ENCODE results near the gene P3H3.
A peak's percentile ranks its signal among the peaks of the same experiment; 100 is the strongest.

Gene P3H3

DNA sequence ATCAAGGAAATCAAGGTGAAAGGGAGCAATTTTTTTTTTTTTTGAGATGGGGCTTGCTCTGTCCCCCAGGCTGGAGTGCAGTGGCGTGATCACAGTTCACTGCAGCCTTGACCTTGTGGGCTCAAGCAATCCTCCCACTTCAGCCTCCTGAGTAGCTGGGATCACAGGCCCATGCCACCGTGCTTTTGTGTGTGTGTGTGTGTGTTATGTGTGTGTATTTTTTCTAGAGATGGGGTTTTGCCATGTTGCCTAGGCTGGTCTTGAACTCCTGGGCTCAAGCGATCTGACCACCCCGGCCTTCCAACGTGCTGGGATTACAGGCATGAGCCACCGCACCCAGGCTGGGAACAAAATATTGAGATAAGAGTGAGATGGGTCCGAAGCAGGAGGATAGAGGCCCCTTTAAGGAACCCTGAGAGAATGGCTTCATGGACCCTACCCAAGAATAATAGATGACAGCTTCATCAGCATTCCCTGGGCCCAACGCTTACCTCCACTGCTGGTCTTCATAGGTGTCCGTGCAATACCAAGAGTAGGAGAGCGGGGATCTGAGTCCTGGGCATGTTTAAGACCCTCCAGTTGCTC, 21.9 kb downstream of the P3H3 start:
- no peaks in the 10 kb centered on the region for H3K27me3 ChIP-seq (ENCODE audit: control insufficient read depth, insufficient read depth, low read length)
- peak overlapping the region; percentile 76 for H3K9ac ChIP-seq (ENCODE audit: low read length)
- peak overlapping the region; percentile 83 for H3K4me3 ChIP-seq (ENCODE audit: low read depth, low read length)
- H3K36me3 ChIP-seq (ENCODE audit: control insufficient read depth, insufficient read depth, low read length), result peaks cover 51% of the 10 kb centered on the region
- no peak overlapping the region for H3K27ac ChIP-seq (ENCODE audit: low read depth, low read length)
- H3K4me1 ChIP-seq (ENCODE audit: control insufficient read depth, insufficient read depth, low read length), result peaks cover 12% of the 10 kb centered on the region
- no peaks in the 10 kb centered on the region for H3K9me3 ChIP-seq (ENCODE audit: control insufficient read depth, insufficient read depth, low read depth, low read length)

DNA sequence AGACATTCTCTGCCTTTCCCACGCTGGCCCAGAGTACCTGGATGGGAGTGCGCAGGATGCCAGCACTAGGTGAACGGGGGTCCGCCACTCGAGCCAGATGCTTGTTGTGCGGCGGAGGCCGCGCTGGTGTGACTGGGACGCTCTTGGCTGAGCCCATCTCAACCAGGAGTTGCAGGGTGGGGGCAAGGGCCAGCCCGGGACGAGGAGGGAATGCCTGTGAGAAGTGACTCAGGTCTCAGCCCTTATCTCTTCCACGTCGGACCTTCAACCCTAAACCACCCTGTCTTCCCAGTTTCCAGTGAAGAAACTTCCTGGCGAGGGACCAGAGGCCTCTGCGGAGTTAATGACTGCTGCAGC, 22.6 kb downstream of the P3H3 start:
- Histone ChIP-seq H3K9ac (ENCODE audit: low read length) (peak overlapping the region; percentile 76), H3K4me3 (ENCODE audit: low read depth, low read length) (peak overlapping the region; percentile 83), H3K4me1 (ENCODE audit: control insufficient read depth, insufficient read depth, low read length) (peaks cover 12% of the 10 kb centered on the region), H3K27ac (ENCODE audit: low read depth, low read length) (no peak overlapping the region), H3K27me3 (ENCODE audit: control insufficient read depth, insufficient read depth, low read length) (no peaks in the 10 kb centered on the region), H3K36me3 (ENCODE audit: control insufficient read depth, insufficient read depth, low read length) (peaks cover 48% of the 10 kb centered on the region), H3K9me3 (ENCODE audit: control insufficient read depth, insufficient read depth, low read depth, low read length) (no peaks in the 10 kb centered on the region)

DNA sequence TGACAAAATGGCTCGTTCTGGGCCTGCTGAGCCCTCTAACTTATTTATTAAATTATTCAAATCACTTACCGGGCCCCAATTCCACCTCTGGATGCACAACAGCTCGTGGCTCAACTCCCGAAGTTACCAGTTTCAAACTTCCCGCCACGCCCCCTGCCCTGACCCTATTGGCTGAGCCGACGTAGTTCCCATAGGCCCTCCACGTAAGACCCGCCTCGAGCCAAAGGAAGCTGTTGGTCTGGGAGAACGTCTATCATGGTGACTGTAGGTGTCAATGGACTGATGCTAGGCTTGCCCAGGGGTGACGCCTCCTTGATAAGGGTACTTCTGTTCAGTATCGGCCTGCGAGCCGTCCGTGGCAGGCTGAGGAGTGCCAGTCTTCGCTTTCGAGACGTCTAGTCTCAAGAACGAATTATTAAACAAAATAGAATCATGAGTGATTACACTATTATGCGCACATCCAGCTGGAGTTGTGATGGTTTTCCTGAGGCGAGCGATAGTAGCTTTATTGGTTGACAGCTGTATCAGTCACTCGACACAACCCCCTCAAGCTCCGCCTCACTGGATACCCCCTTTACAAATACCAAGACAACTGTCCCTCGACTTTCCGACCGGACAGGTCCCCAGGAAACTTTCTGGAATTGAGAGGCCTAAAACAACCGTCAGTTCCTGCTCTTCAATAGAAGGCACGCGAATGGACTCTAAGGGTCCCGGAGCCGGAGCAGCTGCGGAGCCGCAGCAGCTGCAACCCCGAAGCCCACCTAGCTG, 23.1 kb downstream of the P3H3 start, which contains the start of gene CDCA3:
Gene CDCA3 (minus strand): TSS at position 134 of the 768 bp plus-strand sequence. CDS start 334 bp downstream, outside the sequence.
- H3K36me3 ChIP-seq (ENCODE audit: control insufficient read depth, insufficient read depth, low read length), result peaks cover 48% of the 10 kb centered on the region
- H3K4me1 ChIP-seq (ENCODE audit: control insufficient read depth, insufficient read depth, low read length), result peaks cover 12% of the 10 kb centered on the region
- peak within 1 kb of the TSS; percentile 83 for H3K4me3 ChIP-seq (ENCODE audit: low read depth, low read length)
- no peak within 1 kb of the TSS for H3K27ac ChIP-seq (ENCODE audit: low read depth, low read length)
- peak within 1 kb of the TSS; percentile 82 for H3K9ac ChIP-seq (ENCODE audit: low read length)
- no peaks in the 10 kb centered on the region for H3K9me3 ChIP-seq (ENCODE audit: control insufficient read depth, insufficient read depth, low read depth, low read length)
- no peaks in the 10 kb centered on the region for H3K27me3 ChIP-seq (ENCODE audit: control insufficient read depth, insufficient read depth, low read length)

DNA sequence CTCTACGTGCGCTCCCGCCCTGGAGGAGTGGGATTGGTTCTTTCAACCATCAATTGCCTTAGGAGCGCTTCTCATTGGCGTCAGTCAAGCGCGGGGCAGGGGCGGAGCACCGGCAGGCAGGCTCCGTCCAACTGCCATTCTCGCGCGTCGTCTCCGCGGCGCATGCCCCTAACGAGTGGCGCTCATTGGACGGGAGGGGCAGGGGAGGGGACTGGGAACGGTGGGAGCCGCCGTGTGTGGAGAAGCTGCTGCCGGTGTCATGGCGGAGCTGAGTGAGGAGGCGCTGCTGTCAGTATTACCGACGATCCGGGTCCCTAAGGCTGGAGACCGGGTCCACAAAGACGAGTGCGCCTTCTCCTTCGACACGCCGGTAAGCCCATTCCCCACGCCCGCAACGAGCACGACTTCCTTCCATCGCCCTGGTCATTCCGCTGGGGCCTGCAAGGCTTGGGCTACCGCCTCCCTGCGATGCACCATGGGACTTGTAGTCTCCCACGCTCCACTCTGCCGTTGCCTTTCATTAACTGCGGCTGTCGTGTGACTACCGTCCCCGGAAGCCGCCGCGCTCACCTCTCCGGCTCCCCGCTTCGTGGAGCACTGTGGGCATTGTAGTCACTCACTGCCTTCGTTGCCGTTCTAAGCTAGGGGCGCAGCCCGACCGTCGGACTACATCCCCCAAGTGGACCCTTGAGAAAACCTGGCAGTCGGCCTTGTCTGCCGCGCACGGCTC, 23.9 kb downstream of the P3H3 start, which contains the start of gene USP5:
Gene USP5 (plus strand): TSS at position 230 of the 730 bp plus-strand sequence. CDS start 30 bp downstream, at position 260.
- H3K27me3 ChIP-seq (ENCODE audit: control insufficient read depth, insufficient read depth, low read length), result no peaks in the 10 kb centered on the region
- H3K36me3 ChIP-seq (ENCODE audit: control insufficient read depth, insufficient read depth, low read length), result peaks cover 48% of the 10 kb centered on the region
- no peaks in the 10 kb centered on the region for H3K9me3 ChIP-seq (ENCODE audit: control insufficient read depth, insufficient read depth, low read depth, low read length)
- H3K4me1 ChIP-seq (ENCODE audit: control insufficient read depth, insufficient read depth, low read length), result peaks cover 12% of the 10 kb centered on the region
- H3K9ac ChIP-seq (ENCODE audit: low read length), result peak within 1 kb of the TSS; percentile 82
- H3K4me3 ChIP-seq (ENCODE audit: low read depth, low read length), result peak within 1 kb of the TSS; percentile 83
- no peak within 1 kb of the TSS for H3K27ac ChIP-seq (ENCODE audit: low read depth, low read length)

DNA sequence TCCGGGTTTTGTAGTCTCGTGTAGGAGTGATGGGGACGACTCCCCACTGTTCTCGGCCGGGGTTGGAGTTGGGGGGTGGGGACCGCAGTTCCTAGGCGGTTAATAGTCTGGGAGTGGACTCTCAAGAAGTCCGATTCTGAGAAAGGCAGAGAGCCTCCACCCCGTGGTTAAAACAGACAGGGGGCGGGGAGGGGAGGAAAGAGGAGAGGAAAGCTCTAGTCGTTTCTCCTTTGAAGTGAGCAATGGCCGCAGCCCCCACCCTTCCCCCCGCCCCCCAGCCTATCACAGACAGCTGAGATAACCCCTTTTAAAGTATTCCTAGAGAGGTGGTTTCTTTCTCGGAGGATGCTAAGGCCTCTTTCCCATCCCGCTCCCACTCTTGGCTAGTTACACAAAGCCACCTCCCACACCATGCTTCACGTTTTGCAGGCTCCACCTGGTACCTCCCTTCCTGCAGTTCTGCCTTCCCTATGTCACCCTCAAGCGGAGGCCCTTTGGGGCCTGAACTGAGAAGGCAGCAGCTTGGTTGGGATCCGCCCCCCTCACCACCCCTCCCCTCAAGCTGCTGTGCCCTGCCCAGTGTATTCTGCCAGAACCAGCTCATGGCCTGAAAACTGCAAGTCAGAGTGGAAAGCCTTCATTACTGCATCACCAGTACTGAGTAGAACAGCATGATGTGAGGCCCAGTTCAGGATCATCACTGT, 24.6 kb downstream of the P3H3 start:
- Histone ChIP-seq H3K36me3 (ENCODE audit: control insufficient read depth, insufficient read depth, low read length) (peaks cover 48% of the 10 kb centered on the region), H3K9me3 (ENCODE audit: control insufficient read depth, insufficient read depth, low read depth, low read length) (no peaks in the 10 kb centered on the region), H3K9ac (ENCODE audit: low read length) (peak overlapping the region; percentile 36), H3K4me1 (ENCODE audit: control insufficient read depth, insufficient read depth, low read length) (peaks cover 12% of the 10 kb centered on the region), H3K27ac (ENCODE audit: low read depth, low read length) (no peak overlapping the region), H3K4me3 (ENCODE audit: low read depth, low read length) (peak overlapping the region; percentile 83), H3K27me3 (ENCODE audit: control insufficient read depth, insufficient read depth, low read length) (no peaks in the 10 kb centered on the region)

DNA sequence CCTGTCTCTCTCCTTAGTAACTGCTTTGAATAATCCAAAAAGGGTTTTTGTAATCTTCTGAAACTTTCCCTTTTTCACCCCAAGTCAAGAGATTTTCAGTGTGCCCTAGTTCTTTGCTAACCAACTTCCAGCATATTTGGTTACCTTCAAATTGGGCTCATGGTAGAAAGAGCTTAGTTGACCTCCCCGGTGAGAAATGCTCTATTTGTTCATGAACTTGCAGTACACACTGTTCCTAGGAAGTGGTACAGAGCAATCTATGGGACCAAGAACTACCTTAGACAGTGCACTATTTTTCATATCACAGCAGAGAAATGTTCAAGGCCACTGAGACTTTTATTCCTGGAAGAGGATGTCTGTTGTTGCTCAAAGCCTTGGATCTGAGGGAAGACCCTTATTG, 25.4 kb downstream of the P3H3 start:
- Histone ChIP-seq H3K4me1 (ENCODE audit: control insufficient read depth, insufficient read depth, low read length) (peaks cover 12% of the 10 kb centered on the region), H3K4me3 (ENCODE audit: low read depth, low read length) (no peak overlapping the region), H3K36me3 (ENCODE audit: control insufficient read depth, insufficient read depth, low read length) (peaks cover 50% of the 10 kb centered on the region), H3K27me3 (ENCODE audit: control insufficient read depth, insufficient read depth, low read length) (no peaks in the 10 kb centered on the region), H3K9me3 (ENCODE audit: control insufficient read depth, insufficient read depth, low read depth, low read length) (no peaks in the 10 kb centered on the region), H3K27ac (ENCODE audit: low read depth, low read length) (no peak overlapping the region), H3K9ac (ENCODE audit: low read length) (no peak overlapping the region)

DNA sequence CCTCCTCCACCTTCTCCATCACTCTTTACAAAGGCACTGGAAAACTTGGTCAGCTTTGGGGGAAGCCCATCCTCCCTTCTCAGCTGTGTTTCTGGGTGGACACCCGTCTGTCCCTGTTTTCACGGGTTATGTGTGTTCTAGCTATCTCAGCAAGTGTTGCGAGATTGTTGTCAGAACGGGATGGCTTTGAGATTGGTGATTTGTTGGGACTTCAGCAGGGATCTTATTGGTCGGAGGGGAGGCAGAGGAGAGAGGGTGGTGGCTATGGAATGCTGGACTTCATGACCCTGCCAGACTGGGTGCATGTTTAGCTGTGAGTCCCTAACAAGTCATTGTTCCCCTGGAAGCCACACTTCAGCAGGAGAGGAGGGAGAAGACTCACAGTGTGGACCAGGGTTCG, 25.8 kb downstream of the P3H3 start:
- H3K4me1 ChIP-seq (ENCODE audit: control insufficient read depth, insufficient read depth, low read length), result peaks cover 12% of the 10 kb centered on the region
- no peaks in the 10 kb centered on the region for H3K27me3 ChIP-seq (ENCODE audit: control insufficient read depth, insufficient read depth, low read length)
- H3K27ac ChIP-seq (ENCODE audit: low read depth, low read length), result no peak overlapping the region
- H3K4me3 ChIP-seq (ENCODE audit: low read depth, low read length), result no peak overlapping the region
- H3K36me3 ChIP-seq (ENCODE audit: control insufficient read depth, insufficient read depth, low read length), result peaks cover 50% of the 10 kb centered on the region
- H3K9me3 ChIP-seq (ENCODE audit: control insufficient read depth, insufficient read depth, low read depth, low read length), result no peaks in the 10 kb centered on the region
- no peak overlapping the region for H3K9ac ChIP-seq (ENCODE audit: low read length)

DNA sequence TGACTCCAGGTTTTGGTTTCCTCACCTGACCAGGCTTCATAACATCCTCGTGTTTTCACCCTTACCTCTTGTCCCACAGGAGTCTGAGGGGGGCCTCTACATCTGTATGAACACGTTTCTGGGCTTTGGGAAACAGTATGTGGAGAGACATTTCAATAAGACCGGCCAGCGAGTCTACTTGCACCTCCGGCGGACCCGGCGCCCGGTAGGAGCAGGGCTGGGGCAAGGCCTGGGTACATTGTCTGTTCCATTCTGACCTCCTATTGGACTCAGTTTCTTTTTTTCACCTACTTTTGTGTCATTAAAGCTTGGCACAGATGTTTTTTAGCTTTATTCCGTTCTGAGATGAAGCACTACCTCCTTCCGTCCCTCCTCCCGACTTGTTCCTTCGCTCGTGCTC, 27.1 kb downstream of the P3H3 start:
- peaks cover 10% of the 10 kb centered on the region for H3K4me1 ChIP-seq (ENCODE audit: control insufficient read depth, insufficient read depth, low read length)
- H3K9me3 ChIP-seq (ENCODE audit: control insufficient read depth, insufficient read depth, low read depth, low read length), result no peaks in the 10 kb centered on the region
- H3K36me3 ChIP-seq (ENCODE audit: control insufficient read depth, insufficient read depth, low read length), result peaks cover 53% of the 10 kb centered on the region
- no peaks in the 10 kb centered on the region for H3K27me3 ChIP-seq (ENCODE audit: control insufficient read depth, insufficient read depth, low read length)
- no peak overlapping the region for H3K9ac ChIP-seq (ENCODE audit: low read length)
- H3K27ac ChIP-seq (ENCODE audit: low read depth, low read length), result no peak overlapping the region
- no peak overlapping the region for H3K4me3 ChIP-seq (ENCODE audit: low read depth, low read length)

DNA sequence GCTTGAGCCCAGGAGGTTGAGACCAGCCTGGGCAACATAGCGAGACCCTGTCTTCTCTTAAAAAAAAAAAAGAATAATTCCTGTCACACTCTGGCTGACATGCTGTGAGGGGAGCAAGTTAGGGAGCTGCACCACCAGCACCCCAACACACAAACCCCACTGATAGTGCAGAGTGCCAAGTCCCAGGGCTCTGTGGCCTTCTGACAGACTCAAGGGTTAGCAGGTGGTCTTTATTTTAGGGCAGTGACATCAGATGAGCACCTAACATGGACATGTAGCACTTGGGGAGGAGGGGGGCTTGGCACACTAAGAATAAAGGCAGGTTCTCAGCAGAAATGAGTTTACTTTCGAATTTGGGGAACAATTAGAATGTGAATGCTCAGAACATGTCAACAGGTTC, 30.6 kb downstream of the P3H3 start:
- no peaks in the 10 kb centered on the region for H3K4me1 ChIP-seq (ENCODE audit: control insufficient read depth, insufficient read depth, low read length)
- H3K36me3 ChIP-seq (ENCODE audit: control insufficient read depth, insufficient read depth, low read length), result peaks cover 87% of the 10 kb centered on the region
- no peak overlapping the region for H3K4me3 ChIP-seq (ENCODE audit: low read depth, low read length)
- no peaks in the 10 kb centered on the region for H3K27me3 ChIP-seq (ENCODE audit: control insufficient read depth, insufficient read depth, low read length)
- no peak overlapping the region for H3K27ac ChIP-seq (ENCODE audit: low read depth, low read length)
- H3K9me3 ChIP-seq (ENCODE audit: control insufficient read depth, insufficient read depth, low read depth, low read length), result no peaks in the 10 kb centered on the region
- H3K9ac ChIP-seq (ENCODE audit: low read length), result no peak overlapping the region

DNA sequence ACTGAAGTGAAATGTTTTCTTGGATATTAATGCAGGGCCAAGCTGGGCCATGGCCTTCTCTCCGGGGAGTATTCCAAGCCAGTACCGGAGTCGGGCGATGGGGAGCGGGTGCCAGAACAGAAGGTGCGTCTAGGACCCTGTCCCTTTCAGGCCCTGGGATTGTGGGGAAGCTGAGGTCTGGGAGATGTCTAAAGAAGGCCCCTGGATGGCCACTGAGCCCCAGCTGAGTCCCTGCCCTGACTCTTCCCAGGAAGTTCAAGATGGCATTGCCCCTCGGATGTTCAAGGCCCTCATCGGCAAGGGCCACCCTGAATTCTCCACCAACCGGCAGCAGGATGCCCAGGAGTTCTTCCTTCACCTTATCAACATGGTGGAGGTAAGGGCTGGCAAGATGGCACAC, 31.9 kb downstream of the P3H3 start:
- H3K9ac ChIP-seq (ENCODE audit: low read length), result no peak overlapping the region
- H3K27ac ChIP-seq (ENCODE audit: low read depth, low read length), result no peak overlapping the region
- H3K27me3 ChIP-seq (ENCODE audit: control insufficient read depth, insufficient read depth, low read length), result no peaks in the 10 kb centered on the region
- H3K36me3 ChIP-seq (ENCODE audit: control insufficient read depth, insufficient read depth, low read length), result peaks cover 95% of the 10 kb centered on the region
- H3K4me1 ChIP-seq (ENCODE audit: control insufficient read depth, insufficient read depth, low read length), result no peaks in the 10 kb centered on the region
- no peak overlapping the region for H3K4me3 ChIP-seq (ENCODE audit: low read depth, low read length)
- no peaks in the 10 kb centered on the region for H3K9me3 ChIP-seq (ENCODE audit: control insufficient read depth, insufficient read depth, low read depth, low read length)
